B cell (primary cell): ENCODE results near the gene CDH13.

Experiments used
- CTCF ChIP-seq: fragments of 200-600 bp; IDR thresholded peaks from one replicate; pipeline ENCODE4 v1.8.0; 2022; ENCODE audit warnings: antibody characterized with exemption, mild to moderate bottlenecking
- EZH2 ChIP-seq: IDR thresholded peaks from 2 replicates; pipeline ENCODE4 v1.6.1; 2012; ENCODE audit warnings: borderline replicate concordance, low read depth, mild to moderate bottlenecking, moderate library complexity, low read length; ENCODE audit not compliant: insufficient read depth, poor library complexity, severe bottlenecking

GRCh38 chr16:82792693-82793092 is 165.9 kb downstream of the CDH13 start:
- TF ChIP-seq CTCF (no peak), EZH2 (no peak)
